SIG-M5 treated with dmso at 0.1 percent for 504 hours (cell line): ENCODE data around the gene MISP3.
"Not testable (repeated sequence)": the region's sequence is repeated elsewhere in the genome, so short reads cannot be mapped to it uniquely, and the experiment has no call there.

ENCODE experiments used
- DNase-seq: peaks from one replicate; lab custom pipeline; 2025; ENCODE audit not compliant: unreplicated experiment; lab: John Stamatoyannopoulos, UW

Gene MISP3

DNA sequence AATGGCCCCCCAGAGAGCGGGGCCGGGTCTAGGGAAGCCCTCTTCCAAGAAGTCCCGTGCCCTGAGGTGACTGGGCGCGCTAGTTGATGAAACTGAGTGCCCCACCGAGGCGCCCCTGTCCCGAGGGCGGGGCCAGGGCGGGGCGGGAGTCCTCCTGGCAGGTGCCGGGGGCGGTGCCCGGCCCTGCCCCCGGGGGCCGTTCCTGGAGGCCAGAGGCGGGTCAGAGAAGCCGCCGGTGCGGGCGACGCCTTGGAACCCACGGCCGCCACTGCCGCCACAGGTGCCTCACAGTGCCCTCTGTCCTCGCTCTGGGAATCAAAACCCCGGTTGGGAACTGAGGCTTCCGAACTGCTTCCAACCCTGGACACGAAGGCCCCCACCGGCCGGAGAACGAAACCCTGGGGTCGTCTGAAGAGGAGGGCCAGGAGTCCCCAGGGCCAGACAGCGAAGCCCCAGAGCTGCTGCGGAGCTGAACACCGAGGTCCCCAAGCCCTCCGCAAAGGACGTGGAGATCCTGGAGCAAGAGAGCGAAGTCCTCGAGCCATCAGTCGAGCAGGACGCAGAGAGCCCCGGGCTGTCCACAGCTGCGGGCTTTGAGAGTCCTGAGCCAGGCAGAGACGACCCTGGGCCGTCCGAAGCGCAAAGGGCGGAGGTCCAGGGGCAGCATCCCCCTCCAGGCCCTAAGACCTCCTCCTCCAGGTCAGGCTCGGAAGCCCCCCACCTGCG is at the start of gene MISP3:
MISP3 (plus strand) TSS at position 252 of the 726 bp plus-strand sequence. CDS start 524 bp downstream, outside the sequence.
- no peak for DNase-seq

DNA sequence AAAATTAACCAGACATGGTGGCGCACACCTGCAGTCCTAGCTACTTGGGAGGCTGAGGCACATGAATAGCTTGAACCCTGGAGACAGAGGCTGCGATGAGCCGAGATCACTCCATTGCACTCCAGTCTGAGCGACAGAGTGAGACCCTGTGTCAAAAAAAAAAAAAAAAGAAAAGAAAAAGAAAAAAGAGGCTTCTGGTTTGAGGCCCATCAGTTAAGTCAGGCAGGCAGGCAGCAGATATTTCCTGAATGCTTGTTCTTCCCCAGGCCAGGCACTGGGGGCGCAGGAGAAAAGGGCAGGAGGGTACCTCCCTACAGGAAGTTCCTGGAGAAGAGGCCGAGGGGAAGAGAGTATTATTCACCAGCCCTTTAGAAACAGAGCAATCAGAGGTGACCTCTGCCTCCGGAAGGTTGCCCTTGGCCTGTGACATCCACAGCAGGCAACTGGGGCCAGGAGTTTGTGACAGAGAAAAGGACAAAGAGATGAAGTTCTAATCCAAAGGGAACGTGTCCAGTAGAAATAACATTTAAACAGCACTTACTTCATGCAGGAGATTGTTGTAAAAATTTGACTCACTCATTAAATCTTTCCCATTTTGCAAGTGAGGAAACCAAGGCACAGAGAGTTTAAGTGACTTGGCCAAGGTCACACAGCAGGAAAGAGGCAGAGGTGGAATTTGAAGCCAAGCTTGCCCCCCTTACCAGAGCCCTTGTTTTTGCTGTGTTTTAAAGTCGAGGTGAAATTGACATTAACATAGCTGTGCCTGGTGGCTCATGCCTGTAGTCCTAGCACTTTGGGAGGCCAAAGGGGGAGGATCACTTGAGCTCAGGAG is 49.0 kb upstream of the MISP3 start:
- peak; percentile 79 for DNase-seq

DNA sequence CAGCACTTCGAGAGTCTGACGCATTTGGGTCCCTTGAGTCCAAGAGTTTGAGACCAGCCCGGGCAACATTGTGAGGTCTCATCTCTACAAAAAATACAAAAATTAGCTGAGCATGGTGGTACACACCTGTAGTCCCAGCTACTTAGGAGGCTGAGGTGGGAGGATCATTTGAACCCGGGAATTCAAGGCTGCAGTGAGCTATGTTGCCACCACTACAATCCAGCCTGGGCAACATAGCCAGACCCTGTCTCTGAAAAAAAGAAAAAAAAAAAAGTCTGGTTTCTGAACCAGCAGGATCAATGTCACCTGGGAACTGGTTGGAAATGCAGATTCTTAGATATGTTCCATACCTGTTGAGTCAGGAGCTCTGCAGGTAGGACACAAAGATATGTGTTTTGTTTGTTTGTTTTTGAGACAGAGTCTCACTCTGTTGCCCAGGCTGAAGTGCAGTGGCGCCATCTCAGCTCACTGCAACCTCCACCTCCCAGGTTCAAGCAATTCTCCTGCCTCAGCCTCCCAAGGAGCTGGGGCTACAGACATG is 45.9 kb upstream of the MISP3 start:
- DNase-seq: not testable (repeated sequence)

DNA sequence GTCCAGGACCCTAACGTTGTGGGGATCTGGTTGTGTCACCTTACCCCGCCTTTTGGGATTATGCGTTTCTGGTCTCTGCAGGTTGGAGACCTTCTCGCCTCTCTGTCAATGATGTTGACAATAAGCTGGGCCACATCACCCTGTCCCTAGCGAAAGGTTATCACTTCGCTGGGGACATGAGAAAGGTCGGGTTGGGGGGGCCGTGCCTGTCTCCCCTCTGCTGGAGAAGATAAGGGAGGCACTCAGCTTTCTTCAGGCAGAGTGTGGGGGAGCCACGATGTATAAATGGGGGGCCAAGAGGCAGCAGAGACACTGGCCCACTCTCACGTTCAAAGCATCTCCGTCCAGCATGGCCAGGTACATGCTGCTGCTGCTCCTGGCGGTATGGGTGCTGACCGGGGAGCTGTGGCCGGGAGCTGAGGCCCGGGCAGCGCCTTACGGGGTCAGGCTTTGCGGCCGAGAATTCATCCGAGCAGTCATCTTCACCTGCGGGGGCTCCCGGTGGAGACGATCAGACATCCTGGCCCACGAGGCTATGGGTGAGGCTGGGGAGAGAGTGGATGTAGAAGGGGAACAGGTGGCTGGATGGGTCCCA is 44.6 kb upstream of the MISP3 start, which contains the start of gene RLN3:
RLN3 (plus strand) TSS at position 293 of the 595 bp plus-strand sequence; CDS start at position 350, 57 bp downstream.
- no peak for DNase-seq

DNA sequence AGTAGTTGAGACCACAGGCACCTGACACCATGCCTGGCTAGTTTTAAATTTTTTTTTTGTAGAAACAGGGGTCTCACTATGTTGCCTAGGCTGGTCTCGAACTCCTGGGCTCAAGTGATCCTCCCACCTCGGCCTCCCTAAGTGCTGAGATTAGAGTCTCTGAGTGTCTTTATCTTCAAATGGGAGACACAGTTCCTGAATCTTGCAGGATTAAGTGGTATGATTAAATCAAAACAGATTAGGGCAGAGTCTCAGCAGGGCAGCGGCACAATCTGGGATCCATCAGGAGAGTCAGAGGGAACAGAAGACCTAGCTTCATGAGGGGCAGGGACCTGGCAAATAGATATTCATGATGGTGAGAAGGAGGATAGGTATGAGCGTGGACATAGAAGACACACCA is 43.7 kb upstream of the MISP3 start:
- DNase-seq: no peak

DNA sequence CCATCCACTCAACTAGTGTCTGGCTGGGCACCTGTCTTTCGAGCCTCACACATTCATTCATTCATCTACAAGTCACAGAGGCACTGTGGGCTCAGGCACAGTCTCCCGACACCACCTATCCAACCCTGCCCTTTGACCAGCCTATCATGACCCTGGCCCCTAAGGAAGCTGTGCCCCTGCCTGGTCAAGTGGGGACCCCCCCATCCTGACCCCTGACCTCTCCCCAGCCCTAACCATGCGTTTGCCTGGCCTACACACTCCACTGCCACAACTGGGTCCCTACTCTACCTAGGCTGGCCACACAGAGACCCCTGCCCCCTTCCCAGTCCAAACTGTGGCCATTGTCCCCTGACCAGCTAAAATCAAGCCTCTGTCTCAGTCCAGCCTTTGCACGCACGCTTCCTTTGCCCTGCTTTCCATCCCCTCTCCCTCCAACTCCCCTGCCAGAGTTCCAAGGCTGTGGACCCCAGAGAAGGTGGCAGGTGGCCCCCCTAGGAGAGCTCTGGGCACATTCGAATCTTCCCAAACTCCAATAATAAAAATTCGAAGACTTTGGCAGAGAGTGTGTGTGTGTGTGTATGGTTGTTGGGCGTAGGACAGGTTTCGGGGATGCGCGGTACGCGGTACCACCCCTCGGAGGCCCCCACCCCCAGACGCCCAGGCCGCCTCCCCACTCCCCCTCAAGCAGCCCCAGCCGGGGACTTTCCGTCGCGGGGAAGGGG is 41.4 kb upstream of the MISP3 start:
- no peak for DNase-seq

DNA sequence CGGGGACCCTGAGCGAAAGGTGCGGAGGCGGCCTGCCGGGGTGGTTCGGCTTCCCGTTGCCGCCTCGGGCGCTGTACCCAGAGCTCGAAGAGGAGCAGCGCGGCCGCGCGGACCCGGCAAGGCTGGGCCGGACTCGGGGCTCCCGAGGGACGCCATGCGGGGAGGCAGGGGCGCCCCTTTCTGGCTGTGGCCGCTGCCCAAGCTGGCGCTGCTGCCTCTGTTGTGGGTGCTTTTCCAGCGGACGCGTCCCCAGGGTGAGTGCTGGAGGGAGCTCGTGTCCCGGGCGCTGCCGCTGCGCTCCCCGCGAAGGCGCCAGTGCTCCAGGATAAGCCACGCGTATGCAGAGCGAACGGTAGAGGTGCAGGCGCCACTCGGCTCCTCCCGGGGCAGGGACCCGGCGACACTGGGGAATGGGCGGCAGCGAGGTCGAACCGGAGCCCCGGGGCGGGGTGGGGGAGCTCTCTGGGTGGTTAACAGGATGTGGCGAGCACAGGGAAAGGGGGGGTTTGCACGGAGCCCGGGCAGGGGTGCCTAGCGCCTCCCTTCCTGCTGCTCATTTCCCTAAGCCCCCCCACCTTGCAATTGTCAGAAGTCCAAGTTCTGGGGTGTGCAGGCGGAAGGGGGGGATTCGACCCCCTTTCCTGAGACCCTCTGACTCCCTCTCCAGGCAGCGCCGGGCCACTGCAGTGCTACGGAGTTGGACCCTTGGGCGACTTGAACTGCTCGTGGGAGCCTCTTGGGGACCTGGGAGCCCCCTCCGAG is 40.7 kb upstream of the MISP3 start, which contains the start of gene IL27RA:
IL27RA (plus strand) TSS at position 44 of the 762 bp plus-strand sequence; CDS start at position 155, 111 bp downstream.
- peak; percentile 67 for DNase-seq

DNA sequence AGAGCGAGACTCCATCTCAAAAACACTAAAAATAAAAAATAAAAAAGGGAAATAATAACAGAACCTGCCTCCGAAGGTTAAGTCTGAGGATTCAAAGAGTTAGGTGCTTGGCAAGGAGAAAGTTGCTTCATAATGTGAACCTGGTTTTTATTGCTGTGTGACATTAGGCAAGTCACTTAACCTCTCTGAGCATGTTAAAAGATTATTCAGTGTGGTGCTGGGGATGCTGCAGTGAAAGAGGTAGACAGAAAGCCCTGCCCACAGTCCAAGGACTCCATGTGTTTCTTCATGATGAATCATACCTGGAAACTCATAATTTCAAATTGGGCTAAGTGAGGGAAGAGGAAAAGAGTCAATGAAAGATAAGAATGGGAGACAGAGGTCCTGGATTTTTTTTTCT is 38.6 kb upstream of the MISP3 start:
- DNase-seq: no peak

DNA sequence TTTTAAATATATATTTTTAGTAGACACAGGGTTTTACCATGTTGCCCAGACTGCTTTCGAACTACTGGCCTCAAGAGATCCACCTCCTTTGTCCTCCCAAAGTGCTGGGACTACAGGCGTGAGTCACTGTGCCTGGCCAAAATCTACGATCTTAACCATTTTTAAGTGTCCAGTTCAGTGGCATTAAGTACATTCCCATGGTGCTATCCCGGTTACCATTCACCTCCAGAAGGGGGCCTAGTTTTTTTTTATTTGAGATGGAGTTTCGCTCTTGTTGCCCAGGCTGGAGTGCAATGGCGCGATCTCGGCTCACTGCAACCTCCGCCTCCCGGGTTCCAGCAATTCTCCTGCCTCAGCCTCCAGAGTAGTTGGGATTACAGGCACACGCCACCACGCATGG is 37.4 kb upstream of the MISP3 start:
- DNase-seq: not testable (repeated sequence)

DNA sequence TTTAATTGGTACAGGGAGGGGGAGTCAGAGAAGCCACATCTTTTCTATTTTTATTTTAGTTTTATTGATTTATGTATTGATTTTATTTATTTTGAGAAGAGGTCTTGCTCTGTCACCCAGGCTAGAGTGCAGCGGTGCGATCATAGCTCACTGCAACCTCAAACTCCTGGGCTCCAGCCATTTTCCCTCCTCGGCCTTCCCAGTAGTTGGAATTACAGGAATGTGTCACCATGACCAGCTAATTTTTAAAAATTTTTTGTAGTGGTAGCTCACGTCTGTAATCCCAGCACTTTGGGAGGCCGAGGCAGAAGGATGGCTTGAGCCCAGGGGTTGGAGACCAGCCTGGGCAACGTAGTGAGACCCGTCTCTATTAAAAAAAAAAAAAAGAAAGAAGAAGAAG is 36.9 kb upstream of the MISP3 start:
- DNase-seq: no peak

DNA sequence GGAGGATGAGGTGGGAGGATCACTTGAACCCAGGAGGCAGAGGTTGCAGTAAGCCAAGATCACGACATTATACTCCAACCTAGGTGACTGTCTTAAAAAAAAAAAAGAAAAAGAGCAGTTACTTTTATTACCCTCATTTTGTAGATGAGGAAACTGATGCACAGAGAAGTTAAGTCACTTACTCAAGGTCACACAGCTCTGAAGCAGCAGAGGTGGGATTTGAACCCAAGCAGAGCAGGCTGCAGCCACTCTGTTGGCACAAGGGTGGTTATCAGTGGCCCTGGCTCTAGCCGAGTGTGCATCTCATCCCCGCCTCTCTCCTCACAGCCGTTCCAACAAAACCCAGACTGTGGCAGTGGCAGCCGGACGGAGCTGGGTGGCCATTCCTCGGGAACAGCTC is 33.4 kb upstream of the MISP3 start:
- DNase-seq: no peak

DNA sequence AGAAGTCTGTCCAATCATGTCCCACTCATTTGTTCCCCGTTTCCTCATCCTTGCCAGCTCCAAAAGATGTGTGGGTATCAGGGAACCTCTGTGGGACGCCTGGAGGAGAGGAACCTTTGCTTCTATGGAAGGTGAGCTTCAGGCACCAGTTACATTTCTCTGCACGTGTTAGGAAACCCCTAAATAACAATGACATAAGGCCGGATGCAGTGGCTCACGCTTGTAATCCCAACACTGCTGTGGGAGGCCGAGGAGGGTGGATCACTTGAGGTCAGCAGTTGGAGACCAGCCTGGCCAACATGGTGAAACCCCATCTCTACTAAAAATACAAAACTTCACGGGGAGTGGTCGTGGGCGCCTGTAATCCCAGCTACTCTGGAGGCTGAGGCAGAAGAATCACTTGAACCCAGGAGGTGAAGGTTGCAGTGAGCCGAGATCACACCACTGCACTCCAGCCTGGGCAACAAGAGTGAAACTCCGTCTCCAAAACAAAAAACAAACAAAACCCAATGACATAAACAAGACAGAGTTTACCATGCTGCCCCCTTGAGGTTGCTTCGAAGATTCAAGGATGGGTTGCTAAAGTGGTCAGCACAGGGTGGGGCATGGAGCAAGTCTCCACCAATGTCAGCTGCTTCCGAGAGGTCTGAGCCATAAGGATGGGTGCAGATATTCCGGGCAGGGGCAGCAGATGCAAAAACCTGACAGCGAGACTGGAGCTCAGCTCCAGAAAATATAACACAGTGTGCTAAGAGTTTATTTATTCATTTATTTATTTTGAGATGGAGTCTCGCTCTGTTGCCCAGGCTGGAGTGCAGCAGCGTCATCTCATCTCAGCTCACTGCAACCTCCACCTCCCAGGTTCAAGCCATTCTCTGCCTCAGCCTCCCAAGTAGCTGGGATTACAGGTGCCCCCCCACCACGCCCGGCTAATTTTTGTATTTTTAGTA is 29.7 kb upstream of the MISP3 start:
- DNase-seq: peak; percentile 40

DNA sequence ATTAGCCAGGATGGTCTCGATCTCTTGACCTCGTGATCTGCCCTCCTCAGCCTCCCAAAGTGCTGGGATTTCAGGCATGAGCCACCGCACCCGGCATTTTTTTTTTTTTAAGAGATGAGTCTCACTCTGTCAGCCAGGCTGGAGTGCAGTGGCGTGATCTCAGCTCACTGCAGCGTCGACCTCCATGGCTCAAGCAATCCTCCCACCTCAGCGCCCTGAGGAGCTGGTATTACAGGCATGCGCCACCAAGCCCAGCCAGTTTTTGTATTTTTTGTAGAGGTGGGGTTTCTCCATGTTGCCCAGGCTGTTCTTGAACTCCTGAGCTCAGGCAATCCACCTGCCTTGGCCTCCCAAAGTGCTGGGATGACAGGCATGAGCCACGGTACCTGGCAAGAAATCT is 24.7 kb upstream of the MISP3 start:
- DNase-seq: not testable (repeated sequence)

DNA sequence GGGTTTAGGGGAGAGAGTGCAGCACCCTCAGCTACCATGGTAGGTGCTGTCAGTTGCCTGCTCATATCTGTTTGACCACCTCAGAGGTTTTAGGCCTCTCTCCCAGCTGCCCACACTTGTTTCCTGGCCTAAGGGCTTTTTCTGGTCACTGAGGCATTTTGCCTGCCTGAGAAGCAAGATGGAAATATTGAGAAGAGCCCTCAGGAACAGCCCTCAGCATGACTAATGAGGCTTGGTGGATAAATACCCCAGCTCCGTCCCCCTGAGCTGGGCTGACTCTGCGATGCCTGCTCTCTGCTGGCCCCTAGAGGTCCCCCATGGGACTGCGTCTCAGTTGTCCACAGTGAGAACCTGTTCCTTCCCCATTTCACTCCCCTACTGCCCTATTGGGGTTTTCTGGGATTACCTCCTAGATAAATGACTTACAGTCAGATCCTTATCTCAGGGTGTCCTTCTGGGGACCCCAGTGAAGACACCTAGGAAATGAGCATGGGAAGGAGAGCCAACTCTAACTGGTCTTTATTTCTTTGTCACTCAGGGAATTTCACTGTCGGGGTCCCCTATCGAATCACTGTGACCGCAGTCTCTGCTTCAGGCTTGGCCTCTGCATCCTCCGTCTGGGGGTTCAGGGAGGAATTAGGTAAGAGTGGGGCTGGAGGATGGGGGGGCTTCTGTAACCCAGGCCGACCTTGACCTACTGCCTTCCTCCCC is 24.0 kb upstream of the MISP3 start:
- DNase-seq: peak; percentile 46

DNA sequence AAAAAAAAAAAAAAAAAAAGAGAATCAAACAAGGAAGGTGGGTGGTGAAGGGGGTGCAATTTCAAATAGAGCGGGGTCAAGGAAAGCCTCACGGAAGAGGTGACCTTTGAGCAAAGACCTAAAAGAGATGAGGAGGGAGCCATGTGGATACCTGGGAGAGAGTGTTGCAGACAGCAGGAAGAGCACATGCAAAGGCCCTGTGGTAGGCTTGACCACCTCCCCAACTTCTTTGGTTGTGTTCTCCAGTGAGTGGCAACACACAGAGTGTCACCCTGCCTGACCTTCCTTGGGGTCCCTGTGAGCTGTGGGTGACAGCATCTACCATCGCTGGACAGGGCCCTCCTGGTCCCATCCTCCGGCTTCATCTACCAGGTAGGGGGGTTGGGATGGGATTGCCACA is 22.1 kb upstream of the MISP3 start:
- no peak for DNase-seq

DNA sequence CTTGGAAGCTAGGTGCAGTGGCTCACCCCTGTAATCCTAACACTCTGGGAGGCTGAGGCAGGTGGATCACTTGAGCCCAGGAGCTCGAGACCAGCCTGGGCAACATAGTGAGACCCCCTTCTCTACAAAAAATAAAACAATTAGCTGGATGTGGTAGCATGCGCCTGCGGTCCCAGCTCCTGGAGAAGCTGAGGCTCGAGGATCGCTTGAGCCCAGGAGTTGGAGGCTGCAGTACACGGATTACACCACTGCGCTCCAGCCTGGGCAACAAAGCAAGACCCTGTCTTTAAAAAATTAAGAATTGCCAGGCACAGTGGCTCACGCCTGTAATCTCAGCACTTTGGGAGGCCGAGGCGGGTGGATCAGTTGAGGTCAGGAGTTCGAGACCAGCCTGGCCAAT is 21.6 kb upstream of the MISP3 start:
- not testable (repeated sequence) for DNase-seq

DNA sequence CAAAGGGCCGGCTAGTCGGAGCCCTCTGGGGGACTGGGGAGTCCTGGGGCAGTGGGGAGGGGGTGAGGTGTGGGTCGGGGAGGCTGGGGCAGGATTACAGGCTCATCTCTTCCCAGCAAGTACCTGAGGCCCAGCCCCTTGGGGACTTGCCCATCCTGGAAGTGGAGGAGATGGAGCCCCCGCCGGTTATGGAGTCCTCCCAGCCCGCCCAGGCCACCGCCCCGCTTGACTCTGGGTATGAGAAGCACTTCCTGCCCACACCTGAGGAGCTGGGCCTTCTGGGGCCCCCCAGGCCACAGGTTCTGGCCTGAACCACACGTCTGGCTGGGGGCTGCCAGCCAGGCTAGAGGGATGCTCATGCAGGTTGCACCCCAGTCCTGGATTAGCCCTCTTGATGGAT is 20.6 kb upstream of the MISP3 start:
- DNase-seq: no peak

DNA sequence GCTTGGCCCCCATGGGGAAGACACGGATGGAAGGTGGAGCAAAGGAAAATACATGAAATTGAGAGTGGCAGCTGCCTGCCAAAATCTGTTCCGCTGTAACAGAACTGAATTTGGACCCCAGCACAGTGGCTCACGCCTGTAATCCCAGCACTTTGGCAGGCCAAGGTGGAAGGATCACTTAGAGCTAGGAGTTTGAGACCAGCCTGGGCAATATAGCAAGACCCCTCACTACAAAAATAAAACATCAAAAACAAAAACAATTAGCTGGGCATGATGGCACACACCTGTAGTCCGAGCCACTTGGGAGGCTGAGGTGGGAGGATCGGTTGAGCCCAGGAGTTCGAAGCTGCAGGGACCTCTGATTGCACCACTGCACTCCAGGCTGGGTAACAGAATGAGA is 20.1 kb upstream of the MISP3 start:
- no peak for DNase-seq
